ENCODE measurements around the gene APOC1.

APOC1 gene

GRCh38 chr19:44954278-44954648 lies 39.9 kb downstream of the APOC1 start:
- FAIRE-seq (no peak), DNase-seq (ENCODE audit: insufficient read length, low spot score) (no peak)

GRCh38 chr19:44954649-44955504 lies 40.5 kb downstream of the APOC1 start, which contains the start of gene CLPTM1:
CLPTM1 (plus strand) TSS chr19:44955380; CDS start chr19:44955396, 16 bp downstream.
- FAIRE-seq (peak; percentile 91), DNase-seq (ENCODE audit: insufficient read length, low spot score) (peak; percentile 90)

GRCh38 chr19:44955505-44956439 lies 41.4 kb downstream of the APOC1 start:
- DNase-seq (ENCODE audit: insufficient read length, low spot score) (no peak), FAIRE-seq (no peak)

GRCh38 chr19:44957526-44957925 lies 43.1 kb downstream of the APOC1 start:
- DNase-seq (ENCODE audit: insufficient read length, low spot score) (no peak), FAIRE-seq (no peak)

- DNase-seq (ENCODE audit: insufficient read length, low spot score) (no peak), FAIRE-seq (no peak)
Observed at GRCh38 chr19:44958090-44958489, 43.7 kb downstream of the APOC1 start.

GRCh38 chr19:44959691-44960090 lies 45.3 kb downstream of the APOC1 start:
- DNase-seq (ENCODE audit: insufficient read length, low spot score), result no peak
- FAIRE-seq, result no peak

GRCh38 chr19:44960906-44961728 lies 46.7 kb downstream of the APOC1 start:
- no peak for FAIRE-seq

GRCh38 chr19:44961821-44962220 lies 47.4 kb downstream of the APOC1 start:
- FAIRE-seq (no peak), DNase-seq (ENCODE audit: insufficient read length, low spot score) (no peak)

More at GRCh38 chr19:44960906-44961728, 46.7 kb downstream of the APOC1 start:
- peak; percentile 28 for DNase-seq (ENCODE audit: insufficient read length, low spot score)

- DNase-seq (ENCODE audit: insufficient read length, low spot score) (no peak), FAIRE-seq (no peak)
Observed at GRCh38 chr19:44968118-44968517, 53.7 kb downstream of the APOC1 start.

GRCh38 chr19:44968670-44969069 lies 54.3 kb downstream of the APOC1 start:
- DNase-seq (ENCODE audit: insufficient read length, low spot score) (no peak), FAIRE-seq (no peak)
